Astrocyte of the spinal cord (primary cell): Measurements from ENCODE around the gene DEAF1.

Source experiments
- DNase-seq: peaks from one replicate; pipeline ENCODE4 v3.0.0; 2011; ENCODE audit warnings: low read depth, low spot score
- H3K4me3 ChIP-seq: 2 replicates; pipeline ENCODE4 v1.5.1; 2011; ENCODE audit warnings: low read depth, mild to moderate bottlenecking, low read length, moderate library complexity
- in situ Hi-C: cut with HindIII; loops from 2 replicates; pipeline ENCODE4 v1.10.0; 2017; ENCODE audit warnings: low sequenced_read_pairs
- TF ChIP-seq, protein P1 (sequence below): IDR thresholded peaks from 2 replicates; pipeline ENCODE4 v1.5.1; 2012; ENCODE audit warnings: low read depth, mild to moderate bottlenecking, low read length, inconsistent platforms

Gene DEAF1

DNA sequence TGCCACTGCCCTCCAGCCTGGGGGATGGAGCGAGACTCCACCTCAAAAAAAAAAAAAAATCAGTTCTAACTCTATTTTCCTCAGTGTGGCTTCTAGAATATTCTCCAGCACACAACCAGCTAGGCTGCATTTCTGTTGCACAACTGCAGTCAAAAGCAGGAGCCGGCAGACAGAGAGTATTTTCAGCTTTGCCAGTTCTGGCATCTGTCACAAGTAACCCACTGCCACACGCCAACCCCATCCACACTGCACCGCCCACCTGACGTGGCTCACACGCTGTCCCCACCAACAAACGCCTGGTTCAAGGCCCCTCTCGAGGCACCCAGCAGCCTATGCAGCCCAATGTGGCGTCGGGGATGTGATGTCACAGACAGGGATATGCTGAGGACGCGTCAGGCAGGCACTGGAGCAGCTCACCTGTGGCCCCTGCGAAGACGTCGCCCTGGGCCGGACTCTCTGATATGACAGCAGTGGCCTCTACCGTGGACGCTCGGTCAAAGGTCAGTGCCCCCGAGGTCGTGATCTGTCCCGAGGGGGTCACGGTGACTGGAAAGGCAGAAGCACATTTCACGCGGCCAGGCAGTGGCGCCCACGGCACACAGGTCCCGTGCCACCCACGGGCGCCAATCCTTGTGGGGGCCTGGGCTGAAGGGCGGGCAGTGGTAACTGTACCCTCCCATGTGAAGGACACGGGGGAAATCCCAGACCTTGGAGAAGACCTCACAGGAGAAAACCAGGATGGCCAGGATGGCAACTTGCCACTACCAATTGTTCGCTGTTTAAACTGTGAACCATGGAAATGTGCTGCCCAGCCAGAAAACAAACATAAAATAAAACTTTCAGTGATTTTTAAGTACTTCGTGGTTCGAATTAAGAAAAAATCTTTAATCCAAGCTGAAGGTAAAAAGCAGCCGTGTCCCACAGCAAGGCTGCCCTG, 15.5 kb downstream of the DEAF1 start:
- TF ChIP-seq, protein P1, sequence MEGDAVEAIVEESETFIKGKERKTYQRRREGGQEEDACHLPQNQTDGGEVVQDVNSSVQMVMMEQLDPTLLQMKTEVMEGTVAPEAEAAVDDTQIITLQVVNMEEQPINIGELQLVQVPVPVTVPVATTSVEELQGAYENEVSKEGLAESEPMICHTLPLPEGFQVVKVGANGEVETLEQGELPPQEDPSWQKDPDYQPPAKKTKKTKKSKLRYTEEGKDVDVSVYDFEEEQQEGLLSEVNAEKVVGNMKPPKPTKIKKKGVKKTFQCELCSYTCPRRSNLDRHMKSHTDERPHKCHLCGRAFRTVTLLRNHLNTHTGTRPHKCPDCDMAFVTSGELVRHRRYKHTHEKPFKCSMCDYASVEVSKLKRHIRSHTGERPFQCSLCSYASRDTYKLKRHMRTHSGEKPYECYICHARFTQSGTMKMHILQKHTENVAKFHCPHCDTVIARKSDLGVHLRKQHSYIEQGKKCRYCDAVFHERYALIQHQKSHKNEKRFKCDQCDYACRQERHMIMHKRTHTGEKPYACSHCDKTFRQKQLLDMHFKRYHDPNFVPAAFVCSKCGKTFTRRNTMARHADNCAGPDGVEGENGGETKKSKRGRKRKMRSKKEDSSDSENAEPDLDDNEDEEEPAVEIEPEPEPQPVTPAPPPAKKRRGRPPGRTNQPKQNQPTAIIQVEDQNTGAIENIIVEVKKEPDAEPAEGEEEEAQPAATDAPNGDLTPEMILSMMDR, result no peak
- DNase-seq, result no peak
- in situ Hi-C loops, result no loop called here
- no peak overlapping the region for H3K4me3 ChIP-seq

DNA sequence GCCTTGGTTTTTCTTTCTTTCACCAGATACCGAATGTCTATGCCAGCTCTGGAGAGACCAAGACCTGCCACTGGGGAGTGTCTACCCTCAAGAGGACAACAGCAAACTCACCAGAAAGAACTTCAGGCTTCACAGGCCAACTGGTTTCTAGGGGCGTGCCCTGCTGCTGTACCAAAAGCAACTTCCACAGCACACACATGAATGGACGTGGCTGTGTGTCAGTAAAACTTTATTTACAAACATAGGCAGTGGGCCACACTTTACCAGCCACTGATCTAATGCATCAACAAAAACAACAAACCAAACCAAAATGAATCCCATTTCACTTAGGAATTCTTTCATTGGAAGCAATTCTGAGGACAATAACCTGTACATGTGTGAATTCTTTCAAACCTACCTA, 16.7 kb downstream of the DEAF1 start:
- no peak overlapping the region for H3K4me3 ChIP-seq
- in situ Hi-C loops, result no loop called here
- TF ChIP-seq, protein P1, result no peak
- DNase-seq, result no peak

DNA sequence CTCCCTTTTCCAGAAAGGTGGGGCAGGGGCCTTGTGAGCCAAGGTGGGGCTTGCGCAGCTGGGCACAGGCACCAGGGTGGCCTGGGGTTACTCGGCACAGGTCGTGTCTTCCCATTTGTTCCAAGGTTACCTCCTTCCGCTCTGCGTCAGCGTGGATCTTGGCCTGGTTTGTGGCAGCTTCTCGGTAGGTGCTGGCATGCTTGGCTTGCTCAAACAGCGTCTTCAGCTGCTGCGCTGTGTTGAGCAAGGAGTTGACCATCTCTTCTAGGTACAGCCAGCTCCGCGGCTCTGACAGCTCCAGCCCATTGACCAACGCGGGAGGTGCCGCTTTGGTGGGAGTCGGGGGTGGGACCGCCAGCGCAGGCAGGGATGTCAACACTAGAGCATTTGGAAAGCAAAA, 20.6 kb downstream of the DEAF1 start:
- in situ Hi-C loops, result no loop called here
- TF ChIP-seq, protein P1, result no peak
- no peak overlapping the region for H3K4me3 ChIP-seq
- DNase-seq, result no peak

DNA sequence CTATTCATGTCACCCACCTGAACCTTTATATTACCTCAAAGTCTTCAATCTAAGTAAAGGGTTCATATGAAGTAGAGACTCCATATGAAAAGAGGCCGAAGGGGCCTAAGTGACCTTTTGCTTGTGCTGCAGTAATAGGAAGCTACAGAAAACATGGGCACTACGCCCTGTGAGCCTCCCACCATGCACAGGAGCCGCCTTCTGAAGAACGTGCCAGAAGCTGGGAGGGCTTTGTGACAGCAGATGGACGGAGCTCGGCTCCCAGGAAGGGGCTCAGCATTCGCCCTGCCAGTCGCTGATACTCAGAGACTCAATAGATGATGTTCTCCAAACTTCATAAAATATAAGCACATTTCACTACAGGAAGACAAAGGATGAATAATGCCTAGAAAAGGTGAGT, 21.2 kb downstream of the DEAF1 start:
- no peak for DNase-seq
- H3K4me3 ChIP-seq, result no peak overlapping the region
- in situ Hi-C loops, result no loop called here
- TF ChIP-seq, protein P1, result no peak

DNA sequence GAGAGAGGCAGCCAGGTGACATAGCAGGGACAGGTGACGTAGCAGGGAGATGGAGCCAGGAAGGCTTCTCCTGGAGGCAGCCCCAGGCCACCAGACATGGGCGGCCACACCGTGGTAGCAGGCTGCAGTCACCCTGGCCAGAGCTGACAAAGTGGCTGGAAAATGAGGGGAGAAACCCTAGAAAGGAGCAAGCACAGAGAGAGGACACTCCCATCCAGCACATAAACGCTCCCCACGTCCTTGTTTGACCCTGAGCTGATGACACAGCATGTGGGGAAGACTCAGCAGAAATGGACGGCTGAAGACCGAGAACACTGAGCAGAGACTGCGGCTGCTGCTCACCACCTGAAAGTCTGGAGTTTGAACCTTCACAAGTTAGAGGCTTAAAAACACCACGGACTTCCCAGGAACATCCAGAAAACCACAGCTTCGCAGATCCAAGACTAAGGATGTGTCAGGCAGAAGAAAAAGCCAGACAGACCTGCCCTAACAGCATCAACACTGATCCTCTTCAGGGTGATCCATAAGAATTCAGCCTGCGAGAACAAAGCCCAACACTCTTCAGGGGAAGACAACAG, 29.2 kb downstream of the DEAF1 start:
- in situ Hi-C loops, result no loop called here
- DNase-seq, result peak; percentile 24
- TF ChIP-seq, protein P1, result no peak
- no peak overlapping the region for H3K4me3 ChIP-seq

DNA sequence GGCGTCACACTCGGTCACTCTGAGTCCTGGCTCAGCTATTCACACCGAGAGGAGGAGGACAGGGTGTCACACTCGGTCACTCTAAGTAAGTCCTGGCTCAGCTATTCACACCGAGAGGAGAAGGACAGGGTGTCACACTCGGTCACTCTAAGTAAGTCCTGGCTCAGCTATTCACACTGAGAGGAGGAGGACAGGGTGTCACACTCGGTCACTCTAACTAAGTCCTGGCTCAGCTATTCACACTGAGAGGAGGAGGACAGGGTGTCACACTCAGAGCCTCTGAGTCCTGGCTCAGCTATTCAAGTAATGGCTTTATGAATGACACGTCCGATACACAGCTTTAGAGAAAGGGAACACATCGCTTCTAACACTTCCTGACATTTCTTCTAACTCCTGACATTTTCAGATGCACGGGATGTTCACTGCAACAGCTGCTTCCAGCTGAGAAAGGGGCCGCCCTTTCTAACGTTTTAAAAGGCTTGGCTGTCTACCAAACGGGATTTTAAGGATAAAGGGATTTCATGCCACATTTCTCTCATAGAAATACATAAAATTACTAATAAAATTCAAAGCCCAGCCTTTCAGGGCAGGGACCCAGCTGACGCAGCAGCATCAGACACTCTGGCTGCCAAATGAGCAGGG, 29.8 kb downstream of the DEAF1 start:
- H3K4me3 ChIP-seq, result no peak overlapping the region
- TF ChIP-seq, protein P1, result no peak
- in situ Hi-C loops, result no loop called here
- DNase-seq, result no peak
